PFSK-1 (cell line): ENCODE measurements around the gene RPA4.

Experiments used
- FOXP2 ChIP-seq: optimal IDR thresholded peaks from 2 replicates; pipeline ENCODE3; 2011; ENCODE audit warnings: borderline replicate concordance, control low read depth, inconsistent platforms; ENCODE audit not compliant: insufficient read depth; ENCODE audit errors: extremely low read length, extremely low read depth
- POLR2AphosphoS5 ChIP-seq: IDR thresholded peaks from 2 replicates; pipeline ENCODE4 v1.6.1; 2012; ENCODE audit warnings: low read depth, mild to moderate bottlenecking, control low read depth, low read length, moderate library complexity
- REST ChIP-seq, 2 experiments: IDR thresholded peaks; 2 replicates each; pipeline versions ENCODE4 v1.6.1 to v1.8.0; 2011 to 2012; ENCODE audit warnings: low read depth in 2 of 2, low read length in 2 of 2, control low read depth in 1 of 2, inconsistent platforms in 1 of 2, mild to moderate bottlenecking in 1 of 2, moderate library complexity in 1 of 2; ENCODE audit not compliant: insufficient read depth in 1 of 2
- SIN3A ChIP-seq: IDR thresholded peaks from 2 replicates; pipeline ENCODE4 v1.6.1; 2012; ENCODE audit warnings: mild to moderate bottlenecking, low read length, moderate library complexity, borderline replicate concordance; ENCODE audit not compliant: insufficient read depth
- TAF1 ChIP-seq: IDR thresholded peaks from 2 replicates; pipeline ENCODE4 v1.6.1; 2012; ENCODE audit warnings: low read length, control low read depth, borderline replicate concordance; ENCODE audit not compliant: insufficient read depth

The RPA4 gene

GRCh38 chrX:96838537-96838936, 45.2 kb upstream of the RPA4 start:
- TF ChIP-seq REST (IDR thresholded peaks at IDR 0.05; ENCODE audit: insufficient read depth in 1 of 2, low read depth in 2 of 2, low read length in 2 of 2) (no peak), SIN3A (no peak), FOXP2 (no peak), POLR2AphosphoS5 (no peak), TAF1 (no peak)

- TF ChIP-seq TAF1 (no peak), POLR2AphosphoS5 (no peak), FOXP2 (no peak), SIN3A (no peak), REST (IDR thresholded peaks at IDR 0.05; ENCODE audit: insufficient read depth in 1 of 2, low read depth in 2 of 2, low read length in 2 of 2) (no peak)
These were observed 42.4 kb upstream of the RPA4 start for GRCh38 chrX:96841325-96841724.

- no peak for TF ChIP-seq SIN3A
- TF ChIP-seq TAF1 = no peak
- no peak for TF ChIP-seq POLR2AphosphoS5
- no peak for TF ChIP-seq REST (IDR thresholded peaks at IDR 0.05; ENCODE audit: insufficient read depth in 1 of 2, low read depth in 2 of 2, low read length in 2 of 2)
- no peak for TF ChIP-seq FOXP2
These were observed 40.1 kb upstream of the RPA4 start for GRCh38 chrX:96843566-96843965.

- TF ChIP-seq SIN3A (no peak), FOXP2 (no peak), REST (IDR thresholded peaks at IDR 0.05; ENCODE audit: insufficient read depth in 1 of 2, low read depth in 2 of 2, low read length in 2 of 2) (no peak), POLR2AphosphoS5 (no peak), TAF1 (no peak)
These were observed 36.9 kb upstream of the RPA4 start for GRCh38 chrX:96846841-96847240.

- TF ChIP-seq REST (IDR thresholded peaks at IDR 0.05; ENCODE audit: insufficient read depth in 1 of 2, low read depth in 2 of 2, low read length in 2 of 2) (no peak), POLR2AphosphoS5 (no peak), TAF1 (no peak), SIN3A (no peak), FOXP2 (no peak)
These were observed 22.5 kb upstream of the RPA4 start for GRCh38 chrX:96861218-96861617.
